ENCODE data around the gene ZDHHC14. TPM values are rescaled to one million over a fixed set of nuclear protein-coding genes. Genes with fewer than 3 reads are reported as not detected.
A peak's percentile ranks its signal among the peaks of the same experiment; 100 is the strongest.

Gene ZDHHC14
- total RNA-seq, 1 donor from 2014 or later = 5.1 TPM

- peaks cover 2% of the 10 kb centered on the region for H3K9me3 Mint-ChIP-seq (ENCODE audit: unreplicated experiment)
- H3K27me3 Mint-ChIP-seq (ENCODE audit: unreplicated experiment) = peaks cover 4% of the 10 kb centered on the region
- no peaks in the 10 kb centered on the region for H3K36me3 Mint-ChIP-seq (ENCODE audit: unreplicated experiment)
- no peak overlapping the region for H3K27ac Mint-ChIP-seq (ENCODE audit: unreplicated experiment)
- H3K4me1 Mint-ChIP-seq (ENCODE audit: low read depth, unreplicated experiment) = peaks cover 18% of the 10 kb centered on the region
- H3K4me3 Mint-ChIP-seq (ENCODE audit: unreplicated experiment) = no peak overlapping the region
- no peak for DNase-seq
- TF ChIP-seq CTCF (IDR thresholded peaks at IDR 0.05; ENCODE audit: partially characterized antibody, unreplicated experiment) = no peak
Observed at GRCh38 chr6:157372501-157373280, 8.3 kb upstream of the ZDHHC14 start.

- TF ChIP-seq CTCF (IDR thresholded peaks at IDR 0.05; ENCODE audit: partially characterized antibody, unreplicated experiment) = no peak
- Mint-ChIP-seq H3K4me1 (ENCODE audit: low read depth, unreplicated experiment) (peaks cover 40% of the 10 kb centered on the region), H3K4me3 (ENCODE audit: unreplicated experiment) (no peak overlapping the region), H3K27me3 (ENCODE audit: unreplicated experiment) (peaks cover 2% of the 10 kb centered on the region), H3K36me3 (ENCODE audit: unreplicated experiment) (no peaks in the 10 kb centered on the region), H3K9me3 (ENCODE audit: unreplicated experiment) (peaks cover 4% of the 10 kb centered on the region), H3K27ac (ENCODE audit: unreplicated experiment) (no peak overlapping the region)
- no peak for DNase-seq
Observed at GRCh38 chr6:157374889-157375443, 6.0 kb upstream of the ZDHHC14 start.

GRCh38 chr6:157376241-157376640, 4.7 kb upstream of the ZDHHC14 start:
- peak overlapping the region; percentile 2 for H3K4me3 Mint-ChIP-seq (ENCODE audit: unreplicated experiment)
- H3K27ac Mint-ChIP-seq (ENCODE audit: unreplicated experiment) = peak overlapping the region; percentile 69
- peaks cover 40% of the 10 kb centered on the region for H3K4me1 Mint-ChIP-seq (ENCODE audit: low read depth, unreplicated experiment)
- no peak for DNase-seq
- H3K36me3 Mint-ChIP-seq (ENCODE audit: unreplicated experiment) = no peaks in the 10 kb centered on the region
- H3K9me3 Mint-ChIP-seq (ENCODE audit: unreplicated experiment) = peaks cover 4% of the 10 kb centered on the region
- TF ChIP-seq CTCF (IDR thresholded peaks at IDR 0.05; ENCODE audit: partially characterized antibody, unreplicated experiment) = no peak
- peaks cover 2% of the 10 kb centered on the region for H3K27me3 Mint-ChIP-seq (ENCODE audit: unreplicated experiment)

GRCh38 chr6:157376706-157377230, 4.2 kb upstream of the ZDHHC14 start:
- no peak for DNase-seq
- H3K27me3 Mint-ChIP-seq (ENCODE audit: unreplicated experiment) = peaks cover 2% of the 10 kb centered on the region
- H3K36me3 Mint-ChIP-seq (ENCODE audit: unreplicated experiment) = no peaks in the 10 kb centered on the region
- H3K9me3 Mint-ChIP-seq (ENCODE audit: unreplicated experiment) = peaks cover 4% of the 10 kb centered on the region
- H3K4me1 Mint-ChIP-seq (ENCODE audit: low read depth, unreplicated experiment) = peaks cover 40% of the 10 kb centered on the region
- H3K27ac Mint-ChIP-seq (ENCODE audit: unreplicated experiment) = peak overlapping the region; percentile 69
- peak overlapping the region; percentile 23 for H3K4me3 Mint-ChIP-seq (ENCODE audit: unreplicated experiment)
- TF ChIP-seq CTCF (IDR thresholded peaks at IDR 0.05; ENCODE audit: partially characterized antibody, unreplicated experiment) = no peak

All from glutamatergic neuron (in vitro differentiated cells).